A673 (cell line): Measurements from ENCODE around the gene SLC1A1. TPM values are rescaled to one million over a fixed set of nuclear protein-coding genes. Genes with fewer than 3 reads are reported as not detected.

Source experiments
- BruUV-seq: library from RNA; stranded (reverse); fragments of 400-500 nt; replicated peaks from 2 replicates; lab custom pipeline; 2021; lab: Mats Ljungman, UMichigan
- CTCF ChIA-PET: fragments of 300-600 bp; sonication (Branson Sonifier 250); formaldehyde crosslinking; loops from one replicate; lab custom pipeline; 2022; ENCODE audit warnings: antibody characterized with exemption; lab: Charles Lee
- POLR2A ChIA-PET: fragments of 300-600 bp; sonication (Branson Sonifier 250); formaldehyde crosslinking; loops from one replicate; lab custom pipeline; 2022; ENCODE audit warnings: antibody characterized with exemption; ENCODE audit not compliant: low non-redundant PET; lab: Charles Lee
- DNase-seq: peaks from one replicate; pipeline ENCODE4 v3.0.0-alpha.2; 2015; ENCODE audit warnings: low spot score
- H3K27ac ChIP-seq: fragments of 200-600 bp; sonication (generic); 2 replicates; pipeline ENCODE4 v1.5.1; 2016; ENCODE audit warnings: mixed run types, low read depth, mild to moderate bottlenecking, mixed read lengths, antibody characterized with exemption, low read length; ENCODE audit not compliant: poor library complexity, severe bottlenecking
- H3K27me3 ChIP-seq: fragments of 200-600 bp; sonication (generic); replicated peaks from 2 replicates; pipeline ENCODE4 v1.6.1; 2017; ENCODE audit warnings: mixed run types, low read depth, mild to moderate bottlenecking, mixed read lengths, antibody characterized with exemption, low read length; ENCODE audit not compliant: insufficient read depth, poor library complexity
- H3K36me3 ChIP-seq: fragments of 200-600 bp; sonication (generic); 2 replicates; pipeline ENCODE4 v1.6.1; 2016; ENCODE audit warnings: mixed run types, mild to moderate bottlenecking, mixed read lengths, antibody characterized with exemption, low read length; ENCODE audit not compliant: insufficient read depth, poor library complexity, severe bottlenecking
- H3K4me1 ChIP-seq: fragments of 200-600 bp; sonication (generic); 2 replicates; pipeline ENCODE4 v1.6.1; 2017; ENCODE audit warnings: mixed run types, mild to moderate bottlenecking, mixed read lengths, antibody characterized with exemption, low read length; ENCODE audit not compliant: insufficient read depth, poor library complexity, severe bottlenecking
- H3K4me3 ChIP-seq: fragments of 200-600 bp; sonication (generic); 2 replicates; pipeline ENCODE4 v1.5.1; 2016; ENCODE audit warnings: low read depth, mixed run types, mild to moderate bottlenecking, mixed read lengths, low read length; ENCODE audit not compliant: poor library complexity, severe bottlenecking
- H3K9me3 ChIP-seq: fragments of 200-600 bp; sonication (generic); 2 replicates; pipeline ENCODE4 v1.6.1; 2016; ENCODE audit warnings: mixed run types, low read depth, mild to moderate bottlenecking, mixed read lengths, antibody characterized with exemption, low read length; ENCODE audit not compliant: poor library complexity, severe bottlenecking
- CTCF ChIP-seq: fragments of 300-800, 200-600 bp; sonication (generic); conservative IDR thresholded peaks from 2 replicates; pipeline ENCODE4 v1.5.1; 2017; ENCODE audit warnings: low read depth, mild to moderate bottlenecking, antibody characterized with exemption, low read length, moderate library complexity, mixed read lengths
- EZH2 ChIP-seq: fragments of 200-600 bp; sonication (generic); IDR thresholded peaks from 2 replicates; pipeline ENCODE4 v1.6.1; 2017; ENCODE audit warnings: borderline replicate concordance, low read depth, mild to moderate bottlenecking, mixed read lengths, antibody characterized with exemption, low read length; ENCODE audit not compliant: poor library complexity, severe bottlenecking
- intact Hi-C: fragments of 100-400 bp; cut with micrococcal nuclease; formaldehyde crosslinking; loops from one replicate; pipeline ENCODE4 v1.10.0; 2022; ENCODE audit not compliant: unreplicated experiment
- total RNA-seq: library from RNA; stranded (reverse); gene quantifications from 2 replicates; pipeline ENCODE4 v1.2.3, GENCODE V29; 2021

The SLC1A1 gene
- total RNA-seq, 1 experiment from 2014 or later = 8.7 TPM

GRCh38 chr9:4461437-4461836 lies 28.8 kb upstream of the SLC1A1 start:
- no peak for TF ChIP-seq CTCF
- TF ChIP-seq EZH2 = no peak
- DNase-seq = no peak
- intact Hi-C loops = no loop called here
- H3K4me1 ChIP-seq = peaks cover 8% of the 10 kb centered on the region
- no TSS peak for BruUV-seq
- no peaks in the 10 kb centered on the region for H3K36me3 ChIP-seq
- ChIA-PET CTCF (no interaction called here), POLR2A (no interaction called here)
- H3K4me3 ChIP-seq = no peak overlapping the region
- no peak overlapping the region for H3K27ac ChIP-seq
- H3K27me3 ChIP-seq = no peaks in the 10 kb centered on the region
- H3K9me3 ChIP-seq = no peaks in the 10 kb centered on the region

- H3K4me1 ChIP-seq = peaks cover 8% of the 10 kb centered on the region
- no peaks in the 10 kb centered on the region for H3K27me3 ChIP-seq
- H3K27ac ChIP-seq = no peak overlapping the region
- no peaks in the 10 kb centered on the region for H3K36me3 ChIP-seq
- POLR2A ChIA-PET = no interaction called here
- BruUV-seq = no TSS peak
- intact Hi-C loops = no loop called here
- CTCF ChIA-PET = no interaction called here
- DNase-seq = no peak
- no peaks in the 10 kb centered on the region for H3K9me3 ChIP-seq
- H3K4me3 ChIP-seq = no peak overlapping the region
- TF ChIP-seq EZH2 (no peak), CTCF (no peak)
Measured at GRCh38 chr9:4463824-4464223, 26.4 kb upstream of the SLC1A1 start.

- no peaks in the 10 kb centered on the region for H3K36me3 ChIP-seq
- no peak overlapping the region for H3K27ac ChIP-seq
- CTCF ChIA-PET = no interaction called here
- peak; percentile 73 for DNase-seq
- H3K4me3 ChIP-seq = no peak overlapping the region
- H3K9me3 ChIP-seq = no peaks in the 10 kb centered on the region
- peaks cover 8% of the 10 kb centered on the region for H3K4me1 ChIP-seq
- no peak for TF ChIP-seq EZH2
- TF ChIP-seq CTCF = no peak
- intact Hi-C loops = no loop called here
- BruUV-seq = no TSS peak
- POLR2A ChIA-PET = no interaction called here
- no peaks in the 10 kb centered on the region for H3K27me3 ChIP-seq
Measured at GRCh38 chr9:4464911-4465513, 25.3 kb upstream of the SLC1A1 start.
